GM12864 (cell line): ENCODE measurements around the gene BCL2L11.
A peak's percentile ranks its signal among the peaks of the same experiment; 100 is the strongest.

ENCODE experiments used
- DNase-seq: peaks from one replicate; pipeline ENCODE4 v3.0.0-alpha.2; 2011; ENCODE audit warnings: low read depth
- H3K4me3 ChIP-seq: 2 replicates; pipeline ENCODE4 v1.5.1; 2011; ENCODE audit warnings: mild to moderate bottlenecking, low read depth, low read length, control low read depth
- CTCF ChIP-seq: IDR thresholded peaks from 2 replicates; pipeline ENCODE4 v1.5.1; 2011; ENCODE audit warnings: low read depth, mild to moderate bottlenecking, moderate library complexity, low read length, control low read depth, inconsistent platforms; ENCODE audit errors: missing control alignments

The BCL2L11 gene

GRCh38 chr2:111200333-111200881 lies 79.7 kb downstream of the BCL2L11 start:
- DNase-seq = no peak
- no peak for TF ChIP-seq CTCF
- H3K4me3 ChIP-seq = no peak overlapping the region

DNA sequence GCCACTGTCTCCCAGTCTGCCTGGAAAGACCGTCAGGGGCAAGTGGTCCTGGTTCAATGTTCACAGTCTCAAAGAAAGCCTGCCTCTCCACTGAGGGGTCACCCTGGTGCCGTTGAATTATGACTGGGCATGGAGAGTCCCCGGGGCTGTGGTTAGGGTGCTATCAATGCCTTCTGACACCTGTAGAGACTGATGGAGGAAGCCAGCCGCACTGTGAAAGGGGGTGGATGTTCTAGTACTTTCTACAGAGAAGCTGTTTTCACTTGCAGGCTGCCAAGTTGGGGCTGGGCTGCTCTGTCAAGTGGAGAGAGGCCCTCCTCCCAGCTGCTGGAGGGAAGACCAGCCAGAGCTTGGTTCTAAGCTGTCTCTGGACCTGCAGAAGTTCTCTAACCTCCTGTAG lies 80.5 kb downstream of the BCL2L11 start:
- H3K4me3 ChIP-seq = no peak overlapping the region
- no peak for TF ChIP-seq CTCF
- peak; percentile 49 for DNase-seq

DNA sequence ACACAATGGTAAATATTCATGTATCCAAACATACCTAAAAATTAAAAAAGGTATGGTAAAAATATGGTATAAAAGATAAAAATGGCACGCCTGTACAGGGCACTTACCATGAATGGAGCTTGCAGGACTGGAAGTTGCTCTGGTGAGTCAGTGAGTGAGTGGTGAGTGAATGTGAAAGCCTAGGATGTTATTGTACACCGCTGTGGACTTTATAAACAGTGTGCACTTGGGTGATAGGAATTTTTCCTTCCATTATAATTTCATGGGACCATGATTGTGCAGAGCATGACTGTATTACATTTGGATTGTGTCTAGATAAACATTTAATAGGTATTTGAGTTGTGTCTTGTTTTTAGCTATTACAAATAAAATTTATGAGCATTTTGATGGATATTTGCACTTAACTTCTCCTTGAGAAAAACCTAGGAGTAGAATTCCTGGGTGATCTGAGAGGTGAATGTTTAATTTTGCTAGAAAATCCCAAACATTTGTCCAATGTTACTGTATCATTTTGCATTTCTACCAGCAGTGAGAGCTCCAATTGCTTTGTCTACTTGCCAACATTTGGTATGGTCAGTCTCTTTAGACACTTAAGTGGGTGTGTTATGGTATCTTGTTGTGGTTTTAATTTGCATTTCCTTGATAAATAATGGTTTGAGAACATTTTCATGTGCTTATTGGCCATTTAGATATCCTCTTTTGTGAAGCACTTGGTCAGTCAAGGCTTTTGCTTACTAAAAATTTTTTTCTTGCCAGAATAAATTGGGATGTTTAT lies 81.7 kb downstream of the BCL2L11 start:
- no peak for TF ChIP-seq CTCF
- H3K4me3 ChIP-seq = no peak overlapping the region
- no peak for DNase-seq

DNA sequence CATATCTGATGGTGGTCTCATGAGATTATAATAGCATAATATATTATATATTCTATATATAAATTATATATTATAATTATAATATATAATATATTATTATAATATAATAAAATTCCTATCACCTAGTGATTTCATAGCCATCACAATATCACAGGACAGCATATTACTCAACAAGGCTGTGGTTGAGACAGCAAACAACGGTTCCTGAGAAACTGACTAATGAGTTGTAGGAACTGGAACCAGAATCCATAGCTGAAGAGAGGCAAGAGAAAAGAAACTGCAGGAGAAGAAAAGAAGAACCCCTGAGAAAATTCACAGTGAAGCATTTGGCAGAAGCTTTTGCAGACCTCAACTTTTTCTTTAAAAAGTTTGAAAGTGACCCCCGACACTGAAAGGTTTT lies 84.0 kb downstream of the BCL2L11 start:
- TF ChIP-seq CTCF = no peak
- no peak for DNase-seq
- no peak overlapping the region for H3K4me3 ChIP-seq

DNA sequence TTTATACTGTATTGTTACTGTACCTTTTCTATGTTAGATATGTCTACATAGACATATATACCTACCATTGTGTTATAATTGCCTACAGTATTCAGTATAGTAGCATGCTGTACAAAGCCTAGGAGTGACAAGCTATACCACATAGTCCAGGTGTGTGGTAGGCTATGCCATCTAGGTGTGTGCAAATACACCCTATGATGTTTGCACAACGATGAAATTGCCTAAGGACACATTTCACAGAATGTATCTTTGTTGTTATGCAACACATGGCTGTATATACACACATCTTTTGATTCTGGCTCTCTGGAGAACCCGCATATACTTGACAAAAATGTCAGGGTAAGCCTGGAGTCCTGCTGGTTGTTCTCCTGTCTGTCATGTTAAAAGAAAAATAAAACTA lies 85.1 kb downstream of the BCL2L11 start:
- no peak for DNase-seq
- TF ChIP-seq CTCF = no peak
- H3K4me3 ChIP-seq = no peak overlapping the region

DNA sequence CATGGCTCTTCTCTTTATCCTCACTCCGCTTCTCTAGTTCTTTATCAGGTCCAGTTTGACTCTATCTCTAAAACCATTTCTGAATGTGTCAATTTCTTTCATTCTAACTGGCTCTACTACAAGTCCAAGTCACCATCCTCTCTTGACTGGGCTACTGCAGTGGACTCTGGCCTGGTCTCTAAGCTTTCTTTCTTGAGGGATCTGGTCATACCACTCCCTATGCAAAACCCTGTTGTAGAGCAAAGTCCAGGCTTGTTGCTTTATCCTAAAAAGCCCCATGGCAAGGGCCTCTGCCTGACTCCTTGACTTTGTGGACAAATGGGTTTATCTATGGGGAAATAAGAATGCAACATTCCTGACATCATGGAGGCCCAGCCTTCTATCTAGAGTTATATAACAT lies 87.1 kb downstream of the BCL2L11 start:
- no peak for DNase-seq
- H3K4me3 ChIP-seq = no peak overlapping the region
- no peak for TF ChIP-seq CTCF

GRCh38 chr2:111208639-111209038 lies 87.9 kb downstream of the BCL2L11 start:
- no peak overlapping the region for H3K4me3 ChIP-seq
- DNase-seq = no peak
- TF ChIP-seq CTCF = no peak
